ENCODE results near the gene DCTD. TPM values are rescaled to one million over a fixed set of nuclear protein-coding genes. Genes with fewer than 3 reads are reported as not detected.

The DCTD gene
- total and polyA plus RNA-seq, 2 of the 13 experiments (the other 11 are each of a cell fraction or from before 2014, with no cell fraction given): 85.1 to 95.3 TPM

- Histone ChIP-seq H3K9ac (ENCODE audit: insufficient read depth, low read depth, low read length) (no peak overlapping the region), H3K4me1 (ENCODE audit: insufficient read depth, low read length) (peaks cover 25% of the 10 kb centered on the region), H2AFZ (ENCODE audit: low read length) (no peak overlapping the region), H3K36me3 (replicated peaks in 1 of 2; ENCODE audit: control insufficient read depth in 1 of 2, insufficient read depth in 2 of 2, low read length in 2 of 2) (no peaks in the 10 kb centered on the region), H3K27me3 (ENCODE audit: control insufficient read depth in 1 of 2, insufficient read depth in 2 of 2, low read length in 2 of 2) (no peaks in the 10 kb centered on the region), H3K27ac (ENCODE audit: extremely low read length, insufficient read depth, low read length) (no peak overlapping the region), H3K79me2 (ENCODE audit: insufficient read depth, low read length) (no peaks in the 10 kb centered on the region), H3K9me3 (ENCODE audit: low read length) (peaks cover 16% of the 10 kb centered on the region), H3K4me2 (ENCODE audit: low read depth, low read length) (no peak overlapping the region), H3K4me3 (replicated peaks in 1 of 3; ENCODE audit: insufficient read depth in 1 of 3, low read depth in 2 of 3, low read length in 3 of 3) (no peak overlapping the region), H4K20me1 (ENCODE audit: insufficient read depth, low read length) (no peaks in the 10 kb centered on the region)
- TF ChIP-seq POGZ (CRISPR knock-in tag; IDR thresholded peaks at IDR 0.05): no peak
- no peak for TF ChIP-seq CENPBD1 (CRISPR knock-in tag; IDR thresholded peaks at IDR 0.05; ENCODE audit: borderline replicate concordance, low read depth)
- no peak for TF ChIP-seq JARID2 (CRISPR knock-in tag; IDR thresholded peaks at IDR 0.05; ENCODE audit: insufficient replicate concordance)
- TF ChIP-seq AKNA (CRISPR knock-in tag; IDR thresholded peaks at IDR 0.05; ENCODE audit: borderline replicate concordance): no peak
- TF ChIP-seq KLF9 (CRISPR knock-in tag; IDR thresholded peaks at IDR 0.05; ENCODE audit: low read depth): no peak
- in situ Hi-C loops (cut with HindIII; ENCODE audit: extremely low pct_ligation_motif_present, low pct_unique_long_range_greater_than_20kb): no loop called here
- ChIA-PET CTCF (ENCODE audit: low intra/inter-chr PET ratio, low total read pairs) (no interaction called here), POLR2A (no interaction called here)
- 94% methylated on average over 15 of the region's 15 CpGs for WGBS (ENCODE audit: low lambda C conversion rate)
- DNase-seq (ENCODE audit: low spot score) (no peak), FAIRE-seq (no peak), ATAC-seq (no peak)
- BruUV-seq (replicated peaks): no TSS peak
- intact Hi-C loops (cut with micrococcal nuclease; ENCODE audit: unreplicated experiment): no loop called here
Observed at GRCh38 chr4:182856862-182857261, 60.3 kb downstream of the DCTD start.

Measured in HepG2 (cell line).